ENCODE measurements around the gene CPA1. TPM values are rescaled to one million over a fixed set of nuclear protein-coding genes. Genes with fewer than 3 reads are reported as not detected.

The CPA1 gene
- total RNA-seq, 1 donor from 2014 or later = not detected

DNA sequence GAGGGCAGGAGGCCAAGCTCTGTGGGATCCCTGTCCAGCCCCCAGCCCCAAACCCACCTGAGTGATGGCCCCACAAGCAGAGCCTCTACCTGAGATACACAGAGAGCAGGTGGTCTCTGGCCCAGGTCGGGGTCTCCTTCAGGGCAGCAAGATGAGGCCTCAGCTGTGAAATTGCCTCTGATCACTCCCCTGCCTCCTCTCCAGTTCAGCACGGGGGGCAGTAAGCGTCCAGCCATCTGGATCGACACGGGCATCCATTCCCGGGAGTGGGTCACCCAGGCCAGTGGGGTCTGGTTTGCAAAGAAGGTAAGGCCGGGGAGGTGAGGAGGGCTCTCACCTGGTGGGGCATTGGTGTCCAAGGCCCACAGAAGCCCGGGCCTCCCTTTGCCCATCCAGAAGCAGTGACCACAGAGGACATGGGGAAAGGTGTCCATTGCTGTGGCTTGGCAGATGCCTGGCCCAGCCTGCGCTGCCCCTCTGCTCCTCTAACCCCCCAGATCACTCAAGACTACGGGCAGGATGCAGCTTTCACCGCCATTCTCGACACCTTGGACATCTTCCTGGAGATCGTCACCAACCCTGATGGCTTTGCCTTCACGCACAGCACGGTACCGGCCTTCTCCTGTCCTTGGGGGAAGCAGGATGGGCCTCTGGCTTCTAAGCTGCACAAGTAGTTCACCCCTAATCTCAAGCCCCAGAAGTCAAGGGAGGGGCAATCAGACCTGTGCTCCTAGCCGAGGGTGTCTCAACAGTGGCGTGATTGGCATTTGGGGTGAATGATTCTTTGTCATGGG lies 3.1 kb downstream of the CPA1 start:
- H3K4me3 Mint-ChIP-seq (ENCODE audit: unreplicated experiment) = no peak overlapping the region
- H3K36me3 Mint-ChIP-seq (ENCODE audit: low read depth, unreplicated experiment) = no peaks in the 10 kb centered on the region
- TF ChIP-seq, protein P1, sequence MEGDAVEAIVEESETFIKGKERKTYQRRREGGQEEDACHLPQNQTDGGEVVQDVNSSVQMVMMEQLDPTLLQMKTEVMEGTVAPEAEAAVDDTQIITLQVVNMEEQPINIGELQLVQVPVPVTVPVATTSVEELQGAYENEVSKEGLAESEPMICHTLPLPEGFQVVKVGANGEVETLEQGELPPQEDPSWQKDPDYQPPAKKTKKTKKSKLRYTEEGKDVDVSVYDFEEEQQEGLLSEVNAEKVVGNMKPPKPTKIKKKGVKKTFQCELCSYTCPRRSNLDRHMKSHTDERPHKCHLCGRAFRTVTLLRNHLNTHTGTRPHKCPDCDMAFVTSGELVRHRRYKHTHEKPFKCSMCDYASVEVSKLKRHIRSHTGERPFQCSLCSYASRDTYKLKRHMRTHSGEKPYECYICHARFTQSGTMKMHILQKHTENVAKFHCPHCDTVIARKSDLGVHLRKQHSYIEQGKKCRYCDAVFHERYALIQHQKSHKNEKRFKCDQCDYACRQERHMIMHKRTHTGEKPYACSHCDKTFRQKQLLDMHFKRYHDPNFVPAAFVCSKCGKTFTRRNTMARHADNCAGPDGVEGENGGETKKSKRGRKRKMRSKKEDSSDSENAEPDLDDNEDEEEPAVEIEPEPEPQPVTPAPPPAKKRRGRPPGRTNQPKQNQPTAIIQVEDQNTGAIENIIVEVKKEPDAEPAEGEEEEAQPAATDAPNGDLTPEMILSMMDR (IDR thresholded peaks at IDR 0.05; ENCODE audit: unreplicated experiment) = no peak
- H3K27ac Mint-ChIP-seq (ENCODE audit: unreplicated experiment) = no peak overlapping the region
- H3K27me3 Mint-ChIP-seq (ENCODE audit: unreplicated experiment) = peaks cover 9% of the 10 kb centered on the region
- no peak for DNase-seq (ENCODE audit: low spot score)
- H3K4me1 Mint-ChIP-seq (ENCODE audit: unreplicated experiment) = peaks cover 4% of the 10 kb centered on the region
- no peaks in the 10 kb centered on the region for H3K9me3 Mint-ChIP-seq (ENCODE audit: unreplicated experiment)

DNA sequence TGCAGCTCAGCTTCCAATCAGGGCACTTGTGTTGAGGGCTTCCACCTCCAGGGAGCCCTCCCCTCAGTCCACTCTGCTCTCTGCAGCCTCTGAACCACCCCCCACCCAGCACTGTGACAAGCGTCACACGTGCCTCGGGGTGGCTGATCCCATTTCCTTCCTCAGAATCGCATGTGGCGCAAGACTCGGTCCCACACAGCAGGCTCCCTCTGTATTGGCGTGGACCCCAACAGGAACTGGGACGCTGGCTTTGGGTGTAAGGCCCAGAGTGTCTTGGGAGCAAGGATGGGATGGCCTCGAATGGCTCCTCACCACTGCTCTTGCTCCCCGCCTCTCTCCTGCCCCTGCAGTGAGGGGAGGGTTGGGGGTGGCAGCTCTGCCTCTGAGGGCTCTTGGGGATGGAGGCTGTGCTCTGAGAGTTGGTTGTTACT lies 4.1 kb downstream of the CPA1 start:
- Mint-ChIP-seq H3K4me3 (ENCODE audit: unreplicated experiment) (no peak overlapping the region), H3K27ac (ENCODE audit: unreplicated experiment) (no peak overlapping the region), H3K27me3 (ENCODE audit: unreplicated experiment) (peaks cover 4% of the 10 kb centered on the region), H3K4me1 (ENCODE audit: unreplicated experiment) (peaks cover 4% of the 10 kb centered on the region), H3K9me3 (ENCODE audit: unreplicated experiment) (no peaks in the 10 kb centered on the region), H3K36me3 (ENCODE audit: low read depth, unreplicated experiment) (peaks cover 3% of the 10 kb centered on the region)
- TF ChIP-seq, protein P1 (IDR thresholded peaks at IDR 0.05; ENCODE audit: unreplicated experiment) = no peak
- DNase-seq (ENCODE audit: low spot score) = no peak

DNA sequence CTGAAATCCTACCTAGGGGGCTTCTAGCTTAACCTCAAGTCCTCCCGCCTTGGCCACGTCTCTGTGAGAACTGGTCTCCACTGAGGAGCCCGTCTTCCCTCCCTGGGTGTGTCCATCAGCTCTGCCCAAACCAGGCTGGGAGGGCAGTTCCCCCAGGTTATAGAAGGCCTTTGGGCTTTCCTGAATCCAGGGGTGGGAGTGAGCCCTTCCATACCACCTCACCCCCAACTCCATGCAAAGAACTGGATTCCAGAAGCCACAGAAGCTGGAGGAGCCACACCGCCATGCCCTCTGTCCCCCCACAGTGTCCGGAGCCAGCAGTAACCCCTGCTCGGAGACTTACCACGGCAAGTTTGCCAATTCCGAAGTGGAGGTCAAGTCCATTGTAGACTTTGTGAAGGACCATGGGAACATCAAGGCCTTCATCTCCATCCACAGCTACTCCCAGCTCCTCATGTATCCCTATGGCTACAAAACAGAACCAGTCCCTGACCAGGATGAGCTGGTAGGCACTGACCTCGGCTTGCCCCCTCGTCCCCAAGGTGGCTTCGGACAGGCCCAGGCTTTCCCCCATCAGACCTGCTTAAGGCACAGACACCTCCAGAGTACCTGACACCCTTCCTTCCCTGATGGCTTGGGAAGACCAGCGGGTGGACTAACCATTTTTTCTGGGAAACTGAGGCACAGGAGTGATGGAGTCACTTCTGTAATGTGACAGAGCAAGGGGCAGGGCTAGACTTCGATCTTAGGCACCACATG lies 4.7 kb downstream of the CPA1 start:
- no peak overlapping the region for H3K27ac Mint-ChIP-seq (ENCODE audit: unreplicated experiment)
- H3K9me3 Mint-ChIP-seq (ENCODE audit: unreplicated experiment) = no peaks in the 10 kb centered on the region
- DNase-seq (ENCODE audit: low spot score) = no peak
- peaks cover 4% of the 10 kb centered on the region for H3K27me3 Mint-ChIP-seq (ENCODE audit: unreplicated experiment)
- peaks cover 3% of the 10 kb centered on the region for H3K36me3 Mint-ChIP-seq (ENCODE audit: low read depth, unreplicated experiment)
- no peak overlapping the region for H3K4me3 Mint-ChIP-seq (ENCODE audit: unreplicated experiment)
- TF ChIP-seq, protein P1 (IDR thresholded peaks at IDR 0.05; ENCODE audit: unreplicated experiment) = no peak
- H3K4me1 Mint-ChIP-seq (ENCODE audit: unreplicated experiment) = peaks cover 4% of the 10 kb centered on the region

DNA sequence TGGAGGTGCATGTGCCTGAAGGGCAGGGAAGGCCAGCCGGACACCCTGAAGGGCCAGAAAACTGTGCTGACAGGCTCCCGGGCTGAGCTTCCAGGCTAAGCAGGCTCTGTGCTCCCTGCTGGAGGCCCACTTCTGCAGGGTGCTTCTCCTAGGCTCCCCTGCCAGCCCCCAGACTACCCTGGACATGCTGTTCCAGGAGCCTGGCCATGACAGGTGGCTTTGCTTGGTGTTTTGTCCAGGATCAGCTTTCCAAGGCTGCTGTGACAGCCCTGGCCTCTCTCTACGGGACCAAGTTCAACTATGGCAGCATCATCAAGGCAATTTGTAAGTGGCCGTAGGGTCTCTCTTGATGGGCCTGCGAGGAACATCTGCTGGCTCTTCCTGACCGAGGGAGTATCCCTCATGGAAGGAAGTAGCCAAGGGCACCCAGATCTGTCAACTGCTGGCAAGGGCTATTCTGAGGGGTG lies 5.3 kb downstream of the CPA1 start:
- Mint-ChIP-seq H3K36me3 (ENCODE audit: low read depth, unreplicated experiment) (peaks cover 3% of the 10 kb centered on the region), H3K4me1 (ENCODE audit: unreplicated experiment) (peaks cover 4% of the 10 kb centered on the region), H3K27ac (ENCODE audit: unreplicated experiment) (no peak overlapping the region), H3K27me3 (ENCODE audit: unreplicated experiment) (peaks cover 2% of the 10 kb centered on the region), H3K4me3 (ENCODE audit: unreplicated experiment) (no peak overlapping the region), H3K9me3 (ENCODE audit: unreplicated experiment) (no peaks in the 10 kb centered on the region)
- TF ChIP-seq, protein P1 (IDR thresholded peaks at IDR 0.05; ENCODE audit: unreplicated experiment) = no peak
- no peak for DNase-seq (ENCODE audit: low spot score)
